K562 (cell line): ENCODE data around the gene ARHGAP15. TPM values are rescaled to one million over a fixed set of nuclear protein-coding genes. Genes with fewer than 3 reads are reported as not detected.

Experiments used
- ATAC-seq: fragments of 200-7000 bp; cut with Tn5 transposase; 3 replicates; pipeline ENCODE4 v1.9.1; 2020; ENCODE audit warnings: moderate library complexity
- BruUV-seq: library from RNA; stranded (reverse); fragments of 400-500 nt; replicated peaks from 2 replicates; lab custom pipeline; 2021; lab: Mats Ljungman, UMichigan
- CTCF ChIA-PET: fragments of 300-600 bp; formaldehyde crosslinking; extraction: SDS; loops from one replicate; lab custom pipeline; 2021; ENCODE audit warnings: low intra/inter-chr PET ratio; lab: Yijun Ruan, JAX
- POLR2A ChIA-PET: fragments of 300-600, 350-650 bp; sonication (Branson Sonifier 250); formaldehyde crosslinking; extraction: SDS; loops from one replicate; lab custom pipeline; 2021; ENCODE audit warnings: antibody characterized with exemption, inconsistent platforms; lab: Yijun Ruan, JAX
- DNase-seq, 4 experiments: peaks; one replicate each; pipeline versions ENCODE4 v3.0.0 to v3.0.0-alpha.2; 2011 to 2018; ENCODE audit warnings: low spot score in 3 of 4, mixed read lengths in 3 of 4; ENCODE audit errors: extremely low read depth in 1 of 4
- FAIRE-seq: peaks from 2 replicates; lab custom pipeline; 2011; peaks lifted over from hg19 to GRCh38; lab: Jason Lieb, UNC
- H2AFZ ChIP-seq: 2 replicates; pipeline ENCODE4 v1.6.0; 2011; ENCODE audit warnings: low read depth, low read length, control low read depth, inconsistent platforms
- H3K27ac ChIP-seq: fragments of 200-600 bp; 3 replicates; pipeline ENCODE4 v1.8.0; 2011; ENCODE audit warnings: low read depth, mild to moderate bottlenecking, control low read depth, inconsistent platforms, low read length, moderate library complexity, mixed read lengths; ENCODE audit errors: extremely low read depth
- H3K27me3 ChIP-seq, 2 experiments: fragments of 300-600 bp in 1 of 2; 2 replicates in 1 of 2; 3 replicates in 1 of 2; pipeline versions ENCODE4 v1.6.0 to v1.8.0; 2011; ENCODE audit warnings: inconsistent platforms in 2 of 2, low read length in 2 of 2, mild to moderate bottlenecking in 1 of 2, mixed read lengths in 1 of 2, moderate library complexity in 1 of 2; ENCODE audit not compliant: control insufficient read depth in 2 of 2, insufficient read depth in 2 of 2
- H3K36me3 ChIP-seq: fragments of 300-600 bp; 3 replicates; pipeline ENCODE4 v1.8.0; 2011; ENCODE audit warnings: mild to moderate bottlenecking, low read length, inconsistent platforms; ENCODE audit not compliant: control insufficient read depth, insufficient read depth
- H3K4me1 ChIP-seq, 2 experiments: fragments of 200-600 bp in 1 of 2; replicated peaks in 1 of 2; 2 replicates in 1 of 2; 3 replicates in 1 of 2; pipeline versions ENCODE4 v1.5.1 to v1.8.0; 2011; ENCODE audit warnings: inconsistent platforms in 2 of 2, low read length in 2 of 2, mild to moderate bottlenecking in 1 of 2, mixed read lengths in 1 of 2, moderate library complexity in 1 of 2; ENCODE audit not compliant: control insufficient read depth in 2 of 2, insufficient read depth in 2 of 2
- H3K4me2 ChIP-seq: 2 replicates; pipeline ENCODE4 v1.6.1; 2011; ENCODE audit warnings: low read length, control low read depth, inconsistent platforms, mixed read lengths; ENCODE audit not compliant: insufficient read depth
- H3K4me3 ChIP-seq: fragments of 200-600 bp; sonication (generic), shearing (Covaris generic); 2 replicates; pipeline ENCODE4 v1.5.1; 2016; ENCODE audit warnings: control low read depth, inconsistent platforms
- H3K79me2 ChIP-seq: fragments of 200-600 bp; 3 replicates; pipeline ENCODE4 v1.8.0; 2011; ENCODE audit warnings: low read length, inconsistent platforms; ENCODE audit not compliant: control insufficient read depth, insufficient read depth
- H3K9ac ChIP-seq, 2 experiments: 2 replicates each; pipeline versions ENCODE4 v1.6.0 to v1.6.1; 2011; ENCODE audit warnings: low read depth in 2 of 2, low read length in 2 of 2, control low read depth in 1 of 2, inconsistent platforms in 1 of 2, mild to moderate bottlenecking in 1 of 2, mixed read lengths in 1 of 2; ENCODE audit not compliant: insufficient read depth in 1 of 2
- H3K9me1 ChIP-seq: one replicate; pipeline ENCODE4 v1.6.0; 2011; ENCODE audit warnings: inconsistent platforms, mild to moderate bottlenecking, low read length, moderate library complexity; ENCODE audit not compliant: control insufficient read depth, insufficient read depth
- H3K9me3 ChIP-seq: replicated peaks from 2 replicates; pipeline ENCODE4 v1.5.1; 2011; ENCODE audit warnings: low read depth, low read length, inconsistent platforms; ENCODE audit not compliant: control insufficient read depth, insufficient read depth
- H4K20me1 ChIP-seq: replicated peaks from 2 replicates; pipeline ENCODE4 v1.6.1; 2011; ENCODE audit warnings: low read length, inconsistent platforms, mixed read lengths; ENCODE audit not compliant: control insufficient read depth, insufficient read depth
- IRF2 ChIP-seq: sonication (generic); formaldehyde crosslinking; IDR thresholded peaks from 2 replicates; pipeline ENCODE4 v1.8.1; 2022; ENCODE audit warnings: mild to moderate bottlenecking, missing genetic modification reagents
- LARP7 ChIP-seq: fragments of 450-650 bp; IDR thresholded peaks from 2 replicates; pipeline ENCODE4 v1.6.1; 2016
- NR4A1 ChIP-seq, 2 experiments: fragments of 250-450 bp in 1 of 2; fragments of 450-650 bp in 1 of 2; sonication (Bioruptor Pico) in 1 of 2; IDR thresholded peaks; 2 replicates each; pipeline versions ENCODE4 v1.4.0 to v1.6.1; 2016 to 2020; ENCODE audit warnings: mild to moderate bottlenecking in 2 of 2, missing compliant biosample characterization in 1 of 2, missing genetic modification characterization in 1 of 2, moderate library complexity in 1 of 2
- PBX2 ChIP-seq, 2 experiments: IDR thresholded peaks in 1 of 2; conservative IDR thresholded peaks in 1 of 2; 2 replicates each; pipeline ENCODE4 v1.6.1; 2016; ENCODE audit warnings: low read depth in 2 of 2, mild to moderate bottlenecking in 1 of 2, missing compliant biosample characterization in 1 of 2, missing genetic modification characterization in 1 of 2, moderate library complexity in 1 of 2
- ZNF232 ChIP-seq: sonication (generic); formaldehyde crosslinking; IDR thresholded peaks from 2 replicates; pipeline ENCODE4 v1.8.0; 2022; ENCODE audit warnings: mild to moderate bottlenecking, missing genetic modification reagents
- ZNF282 ChIP-seq: sonication (generic); formaldehyde crosslinking; IDR thresholded peaks from 2 replicates; pipeline ENCODE4 v1.8.1; 2023; ENCODE audit warnings: missing genetic modification reagents
- ZNF3 ChIP-seq: fragments of 250-450 bp; sonication (Bioruptor Pico); IDR thresholded peaks from 2 replicates; pipeline ENCODE4 v1.5.0; 2021; ENCODE audit warnings: mild to moderate bottlenecking, moderate library complexity
- ZNF717 ChIP-seq: fragments of 250-450 bp; sonication (Bioruptor Pico); IDR thresholded peaks from 2 replicates; pipeline ENCODE4 v1.5.0; 2021
- ZNF766 ChIP-seq: fragments of 200-800 bp; sonication (Bioruptor generic); conservative IDR thresholded peaks from 2 replicates; pipeline ENCODE4 v1.6.1; 2016; ENCODE audit warnings: missing genetic modification characterization, missing compliant biosample characterization
- WGBS: fragments of 100-300 bp; shearing (Covaris generic); methylation state at CpG from one replicate; pipeline ENCODE4 v1.1.6; 2016; ENCODE audit warnings: low coverage, mixed read lengths; ENCODE audit not compliant: insufficient coverage; ENCODE audit errors: missing lambda C conversion rate; 5-methylcytosine and 5-hydroxymethylcytosine counted together
- in situ Hi-C: fragments of 300-500 bp; cut with MboI; formaldehyde crosslinking; loops from 4 replicates; pipeline ENCODE4 v1.15.0; 2018; ENCODE audit warnings: inconsistent platforms, mixed read lengths
- intact Hi-C: fragments of 100-400 bp; cut with micrococcal nuclease; formaldehyde crosslinking; loops from 2 replicates; pipeline ENCODE4 v1.14.2; 2022
- polyA plus RNA-seq, 8 experiments: library from polyadenylated mRNA; depleted of rRNA in 4 of 8; stranded (reverse) in 5 of 8; unstranded in 3 of 8; fragments of >200 nt; fragmentation: Nextera tagmentation in 2 of 8; fragmentation: Illumina TruSeq in 1 of 8; extraction: Ambion mirVana in 2 of 8; extraction: Trizol in 1 of 8; gene quantifications; 2 replicates each; pipeline versions ENCODE4 v1.2.1 to v1.2.3, GENCODE V29; 2011 to 2014; ENCODE audit warnings: inconsistent platforms in 1 of 8, missing spikeins in 1 of 8
- total RNA-seq, 7 experiments: library from RNA; depleted of rRNA in 6 of 7; stranded (reverse); fragments of >200 nt in 6 of 7; fragmentation: Illumina TruSeq in 2 of 7; extraction: Trizol in 2 of 7; gene quantifications; 2 replicates each; pipeline versions ENCODE4 v1.2.1 to v1.2.3, GENCODE V29; 2011 to 2021; ENCODE audit warnings: low replicate concordance in 1 of 7
- TF ChIP-seq, protein P1 (sequence below): sonication (generic); formaldehyde crosslinking; IDR thresholded peaks from 2 replicates; pipeline ENCODE4 v1.8.1; 2023; ENCODE audit warnings: mild to moderate bottlenecking, missing genetic modification reagents
- TF ChIP-seq, protein P2 (sequence below): fragments of 250-450 bp; sonication (Bioruptor Pico); IDR thresholded peaks from 2 replicates; pipeline ENCODE4 v1.8.0; 2022; ENCODE audit warnings: moderate library complexity, mild to moderate bottlenecking, inconsistent platforms

ARHGAP15 gene
- total and polyA plus RNA-seq, 9 of the 15 experiments (the other 6 are each of a cell fraction or from before 2014, with no cell fraction given) = 1.5 to 17.9 (median 7.9) TPM

DNA sequence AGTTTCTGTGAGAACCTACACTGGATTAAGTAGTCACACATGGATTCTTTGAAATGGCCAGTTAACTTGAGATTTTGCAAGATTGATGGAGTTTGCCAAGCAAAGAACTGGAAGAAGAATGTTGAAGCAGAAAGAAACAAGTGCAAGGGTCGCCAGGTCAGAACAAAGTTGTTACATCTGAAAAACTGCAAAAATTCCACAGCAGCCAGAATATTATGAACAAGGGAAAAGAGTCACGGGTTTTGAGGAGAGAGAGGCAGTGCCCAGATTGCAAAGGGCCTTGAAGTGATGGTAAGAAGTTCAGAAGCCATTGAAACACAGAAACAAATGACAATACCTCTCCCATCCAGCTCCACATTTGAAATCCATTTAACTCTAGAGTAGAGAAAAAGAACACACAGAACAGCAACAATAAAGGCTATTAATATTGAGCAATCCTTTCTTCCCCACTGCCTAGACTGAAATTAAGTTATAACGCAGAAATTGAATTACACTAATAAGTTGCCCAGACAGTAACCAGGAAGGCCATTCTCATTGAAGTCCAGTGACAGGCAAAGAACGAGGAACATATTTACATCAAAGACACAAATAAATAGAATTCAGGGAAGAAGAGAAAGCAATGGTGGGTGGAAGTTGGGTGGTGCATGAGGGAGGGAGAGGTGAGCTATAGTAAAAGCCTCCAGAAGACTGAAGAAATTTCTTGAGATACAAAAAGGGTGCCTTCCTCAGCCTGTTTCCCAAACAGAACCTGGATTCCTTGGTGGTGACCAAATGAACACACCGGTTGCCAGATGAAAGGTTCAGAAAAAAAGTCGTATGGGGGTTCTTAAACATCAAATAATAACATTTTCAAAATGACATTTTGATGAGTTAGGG, 80.6 kb downstream of the ARHGAP15 start:
- ChIA-PET CTCF (interaction anchor here (0.7 kb wide), 1 partner anchor 10 kb away, joined by 4 read pairs; no protein-coding TSS in a partner anchor), POLR2A (no interaction called here)
- Histone ChIP-seq H3K36me3 (no peaks in the 10 kb centered on the region), H3K9me1 (no peaks in the 10 kb centered on the region), H2AFZ (no peak overlapping the region), H4K20me1 (no peaks in the 10 kb centered on the region), H3K4me2 (no peak overlapping the region), H3K27ac (no peak overlapping the region), H3K4me3 (no peak overlapping the region), H3K9ac (no peak overlapping the region), H3K4me1 (no peaks in the 10 kb centered on the region), H3K9me3 (no peaks in the 10 kb centered on the region), H3K27me3 (no peaks in the 10 kb centered on the region), H3K79me2 (no peaks in the 10 kb centered on the region)
- in situ Hi-C loops (no loop called here), intact Hi-C loops (no loop called here)
- 12% methylated on average over 6 of the region's 6 CpGs for WGBS
- no TSS peak for BruUV-seq
- TF ChIP-seq ZNF766 (CRISPR knock-in tag) (no peak), NR4A1 (CRISPR knock-in tag; IDR thresholded peaks at IDR 0.05) (no peak), NR4A1 (tag; IDR thresholded peaks at IDR 0.05) (no peak), IRF2 (no peak), ZNF717 (CRISPR knock-in tag) (no peak), ZNF3 (CRISPR knock-in tag) (no peak), LARP7 (no peak), ZNF232 (no peak), PBX2 (CRISPR knock-in tag; IDR thresholded peaks at IDR 0.05; ENCODE audit: low read depth) (no peak), PBX2 (tag; conservative IDR thresholded peaks at IDR 0.05; ENCODE audit: low read depth) (no peak), ZNF282 (CRISPR knock-in tag) (no peak)
- TF ChIP-seq, protein P1, sequence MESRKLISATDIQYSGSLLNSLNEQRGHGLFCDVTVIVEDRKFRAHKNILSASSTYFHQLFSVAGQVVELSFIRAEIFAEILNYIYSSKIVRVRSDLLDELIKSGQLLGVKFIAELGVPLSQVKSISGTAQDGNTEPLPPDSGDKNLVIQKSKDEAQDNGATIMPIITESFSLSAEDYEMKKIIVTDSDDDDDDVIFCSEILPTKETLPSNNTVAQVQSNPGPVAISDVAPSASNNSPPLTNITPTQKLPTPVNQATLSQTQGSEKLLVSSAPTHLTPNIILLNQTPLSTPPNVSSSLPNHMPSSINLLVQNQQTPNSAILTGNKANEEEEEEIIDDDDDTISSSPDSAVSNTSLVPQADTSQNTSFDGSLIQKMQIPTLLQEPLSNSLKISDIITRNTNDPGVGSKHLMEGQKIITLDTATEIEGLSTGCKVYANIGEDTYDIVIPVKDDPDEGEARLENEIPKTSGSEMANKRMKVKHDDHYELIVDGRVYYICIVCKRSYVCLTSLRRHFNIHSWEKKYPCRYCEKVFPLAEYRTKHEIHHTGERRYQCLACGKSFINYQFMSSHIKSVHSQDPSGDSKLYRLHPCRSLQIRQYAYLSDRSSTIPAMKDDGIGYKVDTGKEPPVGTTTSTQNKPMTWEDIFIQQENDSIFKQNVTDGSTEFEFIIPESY (CRISPR knock-in tag) = no peak
- TF ChIP-seq, protein P2, sequence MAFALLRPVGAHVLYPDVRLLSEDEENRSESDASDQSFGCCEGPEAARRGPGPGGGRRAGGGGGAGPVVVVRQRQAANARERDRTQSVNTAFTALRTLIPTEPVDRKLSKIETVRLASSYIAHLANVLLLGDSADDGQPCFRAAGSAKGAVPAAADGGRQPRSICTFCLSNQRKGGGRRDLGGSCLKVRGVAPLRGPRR (CRISPR knock-in tag) = no peak
- no peak for ATAC-seq
- no peak for DNase-seq
- FAIRE-seq = no peak
